ENCODE results near the gene TRPC1.

The TRPC1 gene

GRCh38 chr3:142768338-142768737 is 44.5 kb downstream of the TRPC1 start:
- DNase-seq = no peak

GRCh38 chr3:142777927-142778326 is 54.1 kb downstream of the TRPC1 start:
- DNase-seq = no peak

GRCh38 chr3:142778541-142778940 is 54.7 kb downstream of the TRPC1 start:
- no peak for DNase-seq

GRCh38 chr3:142779591-142779990 is 55.8 kb downstream of the TRPC1 start:
- DNase-seq = no peak

GRCh38 chr3:142782616-142783015 is 58.8 kb downstream of the TRPC1 start:
- no peak for DNase-seq

GRCh38 chr3:142784228-142784627 is 60.4 kb downstream of the TRPC1 start:
- DNase-seq = no peak

- no peak for DNase-seq
These were observed 62.2 kb downstream of the TRPC1 start for GRCh38 chr3:142785996-142786395.

- DNase-seq = no peak
These were observed 63.9 kb downstream of the TRPC1 start for GRCh38 chr3:142787719-142788118.

- DNase-seq = no peak
These were observed 70.7 kb downstream of the TRPC1 start for GRCh38 chr3:142794508-142794907.

- DNase-seq = no peak
These were observed 71.5 kb downstream of the TRPC1 start for GRCh38 chr3:142795332-142795731.

GRCh38 chr3:142796823-142797222 is 73.0 kb downstream of the TRPC1 start:
- no peak for DNase-seq

GRCh38 chr3:142801746-142802145 is 77.9 kb downstream of the TRPC1 start:
- DNase-seq = no peak

GRCh38 chr3:142802891-142803290 is 79.1 kb downstream of the TRPC1 start:
- DNase-seq = no peak

GRCh38 chr3:142808103-142808917 is 84.5 kb downstream of the TRPC1 start:
- peak; percentile 51 for DNase-seq

GRCh38 chr3:142809259-142809658 is 85.4 kb downstream of the TRPC1 start:
- no peak for DNase-seq

- DNase-seq = no peak
These were observed 92.0 kb downstream of the TRPC1 start for GRCh38 chr3:142815803-142816202.

- DNase-seq = no peak
These were observed 93.5 kb downstream of the TRPC1 start for GRCh38 chr3:142817356-142817755.

- no peak for DNase-seq
These were observed 94.1 kb downstream of the TRPC1 start for GRCh38 chr3:142817897-142818296.

GRCh38 chr3:142818651-142819050 is 94.8 kb downstream of the TRPC1 start:
- no peak for DNase-seq

GRCh38 chr3:142819179-142819578 is 95.3 kb downstream of the TRPC1 start:
- no peak for DNase-seq

- DNase-seq = peak; percentile 76
These were observed 105.0 kb downstream of the TRPC1 start for GRCh38 chr3:142828703-142829305.

- DNase-seq = no peak
These were observed 113.7 kb downstream of the TRPC1 start for GRCh38 chr3:142837526-142837925.

- no peak for DNase-seq
These were observed 116.0 kb downstream of the TRPC1 start for GRCh38 chr3:142839831-142840230.

GRCh38 chr3:142844339-142844977 is 120.6 kb downstream of the TRPC1 start:
- peak; percentile 45 for DNase-seq

All from activated CD4-positive, alpha-beta T cell treated with anti-CD3 and anti-CD28 coated beads, Interleukin-2, Interleukin-6, amounts not matched to agents 100 ng/mL and 50 ng/mL, durations not matched to agents 16 hours and 8 hours (primary cell).